Measurements from ENCODE around the gene DRGX.

Gene DRGX

DNA sequence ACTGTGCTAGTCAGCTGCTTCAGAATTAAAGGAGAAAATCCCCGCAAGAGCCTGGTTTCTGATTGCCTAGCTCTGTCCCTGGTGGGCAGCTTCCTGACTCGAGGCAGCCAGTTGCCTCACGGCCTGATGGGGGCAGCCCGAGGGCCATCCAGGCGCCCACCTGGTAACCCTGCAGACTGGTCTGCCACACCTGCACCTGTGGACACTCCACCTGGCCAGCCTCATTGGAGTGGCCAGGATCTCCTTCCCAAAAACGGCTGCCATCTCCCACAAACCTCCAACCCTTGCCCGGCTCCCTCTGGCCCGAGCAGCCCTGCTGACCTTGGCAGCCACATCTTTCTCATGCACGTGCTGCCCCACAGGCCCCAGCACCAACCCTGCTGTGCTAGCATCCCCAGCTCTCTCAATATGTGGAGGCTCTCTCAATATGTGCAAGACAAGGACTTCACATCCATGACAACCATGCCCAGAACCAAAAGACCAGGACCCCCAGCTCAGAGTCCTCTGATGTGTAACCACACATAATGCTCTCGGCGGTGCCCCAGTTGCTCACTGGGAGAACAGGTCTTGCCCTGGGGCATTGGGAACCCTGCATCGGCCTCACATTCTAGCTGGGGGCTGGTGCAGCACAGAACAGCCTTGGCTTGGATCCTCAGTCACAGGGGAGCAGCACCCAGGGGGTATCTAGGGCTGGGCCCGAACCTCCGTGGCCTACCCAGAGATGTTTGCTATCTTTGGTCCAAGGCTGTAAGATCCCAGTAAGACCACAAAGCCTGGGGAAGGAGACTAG lies 14.6 kb downstream of the DRGX start:
- no peak for DNase-seq

DNA sequence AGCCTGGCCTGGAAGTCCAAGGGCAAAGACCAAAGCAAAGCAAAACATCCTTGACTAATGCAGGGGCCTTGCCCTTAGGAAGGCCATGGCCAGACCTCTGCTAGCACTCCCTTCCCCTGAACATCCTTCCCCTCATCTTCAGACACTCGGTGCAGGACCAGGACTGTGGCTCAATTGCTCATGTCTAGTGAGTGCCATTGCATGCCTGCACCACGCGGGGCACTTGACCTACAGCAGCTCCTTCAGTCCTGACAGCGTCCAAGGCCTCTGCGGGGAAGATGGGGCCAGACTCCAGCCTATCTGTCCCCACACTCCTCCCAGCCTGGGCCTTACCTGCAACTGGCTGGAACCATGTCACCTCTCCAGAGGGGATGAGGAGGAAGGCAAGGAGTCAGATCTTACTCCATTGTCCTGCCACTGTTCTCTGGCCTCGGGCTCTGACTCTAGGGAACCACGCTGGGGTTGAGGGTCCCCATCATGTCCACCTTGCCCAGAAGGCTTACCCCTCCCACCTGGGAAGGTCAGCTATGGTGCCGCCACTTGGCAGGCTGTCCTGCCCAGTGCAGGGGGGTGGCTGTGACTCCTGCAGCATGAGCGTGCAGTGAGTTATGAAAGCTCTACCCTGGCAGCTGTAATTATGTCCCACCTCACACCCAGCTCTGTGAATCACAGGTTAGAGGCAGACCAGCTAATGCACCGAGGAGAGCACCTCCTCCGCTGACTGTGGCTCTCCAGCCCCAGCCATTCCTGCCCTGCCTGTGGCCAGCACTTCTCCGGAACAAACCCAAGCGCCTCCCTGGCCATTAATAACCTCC lies 16.1 kb downstream of the DRGX start:
- DNase-seq: peak; percentile 26

DNA sequence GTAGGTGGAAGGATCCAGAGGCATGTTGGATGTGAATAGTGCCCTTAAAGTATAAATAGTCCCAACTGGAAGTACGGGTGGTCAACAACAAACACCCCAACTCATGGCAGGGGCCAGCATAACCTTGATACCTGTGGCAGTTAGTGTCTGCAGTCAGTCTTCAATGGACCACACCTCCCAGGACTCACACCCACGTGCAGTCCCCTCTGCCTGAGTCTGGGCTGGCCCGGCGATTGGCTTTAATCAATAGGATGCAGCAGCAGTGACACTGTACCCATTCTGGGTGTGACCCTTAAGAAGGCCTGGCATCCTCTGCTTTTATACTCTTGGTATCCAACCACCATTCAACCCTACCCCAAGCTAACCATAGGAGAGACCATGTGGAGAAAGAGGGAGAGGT lies 18.6 kb downstream of the DRGX start:
- DNase-seq: no peak

DNA sequence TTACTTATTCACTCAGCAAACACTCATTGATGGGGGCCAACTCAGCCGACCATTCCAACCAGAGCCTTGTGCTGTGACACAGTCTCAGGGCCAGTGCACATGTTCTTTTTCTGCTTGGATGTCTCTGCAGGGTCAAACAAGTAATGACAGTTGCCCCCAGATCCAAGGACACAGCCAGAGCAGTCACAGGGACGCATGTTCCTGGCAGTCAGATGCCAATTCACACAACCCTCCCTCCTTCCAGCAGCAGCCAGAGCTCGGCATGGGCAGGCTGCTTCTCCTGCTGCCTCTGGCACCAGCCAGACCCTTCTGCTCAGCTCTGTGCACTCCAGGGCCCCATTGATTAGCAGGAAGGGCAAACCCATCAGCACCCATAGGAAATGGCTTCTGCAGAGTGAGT lies 20.3 kb downstream of the DRGX start:
- no peak for DNase-seq

DNA sequence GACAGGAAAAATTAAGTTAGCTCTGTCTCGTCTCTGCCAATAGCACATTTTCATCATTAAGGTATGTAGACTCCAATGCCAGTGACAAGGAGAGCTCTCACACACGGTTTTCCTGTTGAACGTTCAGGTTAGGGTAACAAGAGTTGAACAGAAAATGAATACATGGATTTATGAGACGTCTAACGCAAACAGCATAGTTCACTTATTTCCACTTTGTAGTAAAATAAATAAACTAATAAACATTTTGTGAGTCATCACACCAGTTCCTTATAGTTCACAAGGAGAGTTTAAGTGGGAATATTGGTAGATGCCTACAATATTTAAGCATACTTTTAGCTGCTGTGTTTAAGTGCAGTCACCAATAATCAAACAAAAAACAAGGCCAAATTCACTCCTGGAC lies 21.1 kb downstream of the DRGX start:
- DNase-seq: no peak

DNA sequence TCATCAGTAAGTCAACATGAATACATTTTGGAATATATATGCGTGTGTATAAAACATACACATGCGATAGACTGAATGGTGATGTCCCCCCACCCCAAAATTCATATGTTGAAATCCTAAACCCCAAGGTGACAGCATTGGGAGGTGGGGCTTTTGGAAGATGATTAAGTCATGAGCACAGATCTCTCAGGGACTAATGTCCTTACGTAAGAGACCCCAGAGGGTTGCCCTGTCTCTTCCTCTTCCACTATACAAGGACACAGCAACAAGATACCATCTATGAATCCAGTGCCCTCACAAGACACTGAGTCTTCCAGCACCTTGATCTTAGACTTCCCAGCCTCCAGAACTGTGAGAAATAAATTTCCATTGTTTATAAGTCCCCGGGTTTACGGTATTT lies 22.5 kb downstream of the DRGX start:
- DNase-seq: no peak

DNA sequence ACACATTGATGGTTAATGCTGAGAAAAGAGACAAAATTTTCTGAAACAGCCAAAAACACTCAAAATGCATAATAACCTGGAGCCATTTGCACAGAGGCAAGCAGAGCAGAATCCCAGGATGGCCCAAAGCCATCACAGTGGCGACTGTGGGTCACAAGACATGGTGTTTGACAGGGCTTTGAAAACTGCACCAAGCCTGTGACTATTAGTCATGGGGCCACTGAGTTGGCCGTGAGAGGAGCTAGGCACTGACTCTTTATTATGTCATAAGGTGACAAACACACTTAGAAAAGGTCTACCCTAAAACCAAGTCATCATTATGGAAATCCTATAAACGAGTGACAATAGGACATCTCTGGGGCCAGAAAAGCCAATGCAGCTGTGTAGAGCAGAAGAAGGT lies 23.9 kb downstream of the DRGX start:
- DNase-seq: no peak

DNA sequence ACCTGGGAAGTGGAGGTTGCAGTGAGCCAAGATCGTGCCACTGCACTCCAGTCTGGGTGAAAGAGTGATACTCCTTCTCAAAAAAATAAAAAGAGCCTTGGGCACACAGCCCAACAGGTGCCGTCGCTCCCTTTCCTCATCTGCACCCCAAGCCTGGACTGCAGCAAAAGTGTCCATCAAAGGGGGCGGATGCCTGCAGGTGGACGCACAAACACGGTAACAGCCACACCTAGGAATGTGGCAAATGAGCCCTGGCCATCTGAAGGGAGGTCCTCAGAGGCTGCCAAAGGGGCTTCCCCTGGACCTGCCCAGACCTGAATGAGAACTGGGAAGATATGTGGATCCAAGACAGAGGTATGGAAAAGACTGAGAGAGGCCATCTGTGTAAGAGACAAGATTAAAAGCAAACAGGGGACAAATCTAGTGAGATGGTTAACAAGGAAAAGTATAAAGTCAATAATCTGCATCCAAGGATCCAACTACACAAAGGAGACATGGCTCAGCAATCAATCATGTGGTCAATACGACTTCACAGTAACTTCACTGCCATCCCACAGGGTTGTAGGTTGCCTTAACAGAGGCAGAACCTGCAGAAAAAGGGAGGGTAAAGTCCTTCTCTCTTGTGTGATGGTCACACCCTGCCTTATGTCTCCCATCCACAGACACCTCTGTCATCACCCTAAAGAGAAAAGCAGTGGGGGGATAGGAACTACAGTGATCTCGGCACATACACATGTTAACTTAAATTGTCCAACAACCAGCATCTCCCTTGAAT lies 25.4 kb downstream of the DRGX start:
- no peak for DNase-seq

DNA sequence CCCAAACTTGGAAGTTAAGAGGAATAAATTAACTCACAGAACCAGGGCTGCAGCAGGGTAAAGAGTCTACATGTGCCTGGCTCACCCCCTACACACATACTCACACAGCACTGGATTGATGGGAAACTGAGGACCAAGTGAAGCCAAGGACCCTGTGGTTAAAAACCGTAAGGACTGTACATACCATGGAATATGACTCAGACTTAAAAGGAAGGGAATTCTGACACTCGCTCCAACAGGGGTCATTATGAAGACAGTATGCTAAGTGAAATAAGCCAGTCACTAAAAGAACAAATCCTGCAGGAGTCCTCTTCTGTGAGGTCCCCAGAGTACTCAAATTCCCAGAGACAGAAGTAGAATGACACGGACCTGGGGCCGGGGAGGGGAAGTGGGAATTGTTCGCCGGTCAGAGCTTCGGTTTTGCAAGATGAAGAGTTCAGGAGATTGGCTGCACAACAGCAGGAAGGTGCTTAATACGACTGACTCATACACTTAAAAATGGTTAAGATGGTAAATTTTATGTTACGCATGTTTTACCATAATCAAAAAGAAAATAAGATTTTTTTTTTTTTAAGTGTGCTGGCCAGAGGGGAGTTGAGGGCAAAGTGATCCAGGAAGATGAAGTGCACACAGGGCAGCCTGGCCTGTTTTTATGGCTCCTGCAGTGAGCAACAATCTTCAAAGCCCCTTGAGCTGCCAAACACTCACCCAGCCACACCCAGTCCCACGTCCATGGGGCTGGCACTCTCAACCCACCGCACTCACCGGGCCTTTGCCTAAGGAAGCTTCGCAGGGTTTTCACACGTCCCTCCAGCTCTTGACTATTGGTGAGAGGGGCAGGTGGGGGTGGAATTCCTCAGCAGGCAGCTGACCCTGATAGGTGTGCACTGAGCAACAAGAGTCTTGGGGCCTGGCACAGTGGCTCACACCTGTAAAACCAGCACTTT lies 26.4 kb downstream of the DRGX start:
- DNase-seq: no peak

DNA sequence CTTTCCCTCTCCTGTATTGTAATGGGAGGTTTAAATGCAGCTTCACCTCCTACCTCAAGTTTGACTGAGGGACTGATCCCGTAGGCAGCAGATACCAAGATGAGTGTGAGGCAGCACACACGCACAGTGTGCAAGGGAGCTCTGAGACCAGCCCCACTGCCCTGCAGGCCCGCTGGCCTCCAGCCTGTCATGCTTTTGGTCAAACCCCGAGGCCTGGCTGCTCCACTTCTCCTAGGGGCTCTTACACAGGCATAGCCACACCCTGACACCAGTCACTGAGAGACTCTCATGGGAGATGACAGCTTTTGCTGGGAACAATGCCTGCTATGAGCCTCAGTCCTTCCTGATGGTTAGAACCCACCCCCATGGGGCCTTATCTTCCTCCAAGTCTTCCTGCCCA lies 27.6 kb downstream of the DRGX start:
- DNase-seq: no peak

DNA sequence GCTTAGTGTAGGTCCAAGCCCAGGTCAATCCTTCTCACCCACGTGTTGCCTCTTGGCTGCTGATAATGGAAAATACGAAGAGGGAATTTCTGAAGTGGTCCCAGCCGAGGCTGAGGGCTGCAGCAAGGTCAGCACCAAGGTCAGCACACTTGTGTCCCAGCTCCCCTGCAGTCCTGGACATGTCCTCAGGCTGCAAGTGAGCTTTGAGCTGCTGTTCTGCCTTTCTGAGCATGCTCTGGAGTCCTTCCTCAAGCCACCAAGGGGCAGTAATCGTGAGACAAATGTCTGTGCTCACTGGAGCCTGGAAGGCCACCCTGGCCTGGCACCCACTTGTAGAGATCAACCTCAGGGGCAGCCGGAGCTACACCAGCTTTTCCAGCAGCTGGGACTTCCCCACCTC lies 28.3 kb downstream of the DRGX start:
- DNase-seq: peak; percentile 20

DNA sequence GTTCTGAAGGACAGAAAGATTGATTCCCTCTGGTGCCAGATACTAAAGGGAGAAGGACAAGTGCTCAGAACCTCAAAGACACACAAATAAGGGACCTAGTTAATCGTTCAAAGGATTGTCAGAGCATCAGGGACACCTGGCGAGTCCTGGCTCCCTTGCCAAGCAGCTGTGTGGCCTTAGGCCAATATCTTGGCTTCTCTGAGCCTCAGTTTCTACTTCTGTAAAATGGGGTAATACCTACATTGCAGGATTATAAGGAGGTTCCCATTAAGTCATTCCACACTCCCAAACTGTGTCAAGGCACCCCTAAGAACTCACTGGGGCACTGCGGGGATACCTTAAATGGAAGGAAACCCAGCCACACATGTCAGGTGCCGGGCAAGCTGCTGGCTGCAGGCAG lies 29.4 kb downstream of the DRGX start:
- no peak for DNase-seq

DNA sequence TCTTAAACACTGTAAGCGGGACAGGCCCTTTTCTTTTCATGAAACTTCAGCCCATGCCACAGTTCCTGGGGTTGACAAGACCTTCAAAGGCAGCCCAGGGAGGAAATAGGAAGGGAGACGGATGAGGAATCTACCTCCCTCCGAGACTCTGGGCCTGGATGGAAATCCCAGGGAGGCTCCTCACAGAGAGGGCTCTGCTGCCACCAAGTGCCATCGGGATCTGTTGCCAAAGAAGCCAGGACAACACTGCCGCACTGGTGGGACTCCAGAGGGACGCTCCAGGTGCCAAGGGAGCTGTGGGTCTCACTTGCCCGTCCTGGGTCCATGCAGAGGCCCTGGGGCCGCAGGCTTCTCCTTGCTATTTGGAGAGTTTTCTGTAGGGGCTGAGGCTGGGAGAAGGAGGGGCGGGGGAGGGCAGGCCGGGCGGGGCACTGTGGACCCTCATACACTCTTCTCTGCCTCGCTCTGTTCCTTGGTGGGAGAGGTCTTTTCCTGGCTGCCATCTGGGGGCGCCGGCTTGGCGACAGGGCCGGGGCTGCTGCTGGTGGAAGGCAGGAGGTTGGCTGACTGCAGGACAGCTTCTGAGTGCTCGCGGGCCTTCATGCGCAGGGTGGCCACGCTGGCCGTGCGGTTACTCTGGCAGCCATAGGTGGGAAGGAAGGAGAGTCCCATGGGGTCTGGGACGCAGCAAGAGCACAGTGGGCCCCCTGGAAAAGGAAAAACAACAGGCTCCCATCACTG lies 30.0 kb downstream of the DRGX start:
- no peak for DNase-seq

DNA sequence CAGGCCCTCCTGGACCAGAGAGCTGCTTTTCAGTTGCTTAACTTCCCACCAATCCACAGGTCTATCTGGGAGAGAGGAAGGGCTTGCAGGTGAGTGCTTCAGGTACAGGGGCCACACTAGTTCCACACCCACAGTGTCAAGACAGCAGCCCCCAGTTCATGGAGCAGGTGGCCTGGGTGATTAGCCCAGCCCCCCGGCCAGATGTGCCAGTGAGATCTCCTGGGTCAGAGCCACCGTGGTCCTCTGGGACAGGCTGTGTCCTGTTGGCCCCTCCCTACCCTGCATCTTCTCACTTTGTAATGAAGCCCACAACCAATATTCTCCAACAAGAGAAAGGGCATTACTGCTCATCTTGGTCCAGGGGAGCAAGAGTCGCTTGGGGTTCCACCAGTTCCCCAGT lies 30.6 kb downstream of the DRGX start:
- DNase-seq: no peak

DNA sequence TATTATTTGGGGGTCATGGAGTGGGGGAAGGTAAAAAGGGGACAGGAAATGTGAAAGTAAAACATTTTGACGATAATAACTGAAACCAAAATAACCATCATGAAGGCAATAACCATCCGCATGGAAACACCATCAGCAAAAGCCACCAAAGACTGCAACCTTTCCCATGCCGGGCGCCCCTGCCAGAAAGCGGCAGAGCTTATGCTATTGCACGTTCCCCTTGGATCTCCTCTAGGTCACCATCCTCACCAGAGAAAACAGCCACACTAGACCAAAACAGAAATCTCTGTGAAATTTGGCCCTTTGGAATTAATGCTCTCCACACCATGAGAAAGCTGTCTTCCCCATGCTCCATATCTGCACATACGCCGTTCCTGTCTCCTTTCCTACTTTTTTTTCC lies 31.1 kb downstream of the DRGX start:
- DNase-seq: no peak

DNA sequence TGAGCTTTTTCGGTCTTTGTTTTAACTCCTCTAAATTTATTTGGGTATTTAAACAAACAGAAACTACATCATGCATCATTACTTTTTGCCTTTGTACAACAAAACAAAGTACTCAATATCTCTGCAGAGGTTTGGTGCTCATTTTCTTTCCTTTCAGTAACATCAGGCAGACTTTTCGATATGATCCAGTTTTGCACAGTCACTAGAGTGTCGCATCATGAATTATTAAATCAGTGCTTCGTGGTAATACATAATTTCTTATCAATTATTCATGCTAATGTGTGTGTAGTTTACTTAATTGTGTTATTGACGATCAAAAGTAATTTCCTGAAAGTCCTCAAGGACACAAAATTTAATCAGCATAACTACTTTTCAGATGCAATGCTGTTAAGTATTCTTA lies 31.8 kb downstream of the DRGX start:
- DNase-seq: no peak

DNA sequence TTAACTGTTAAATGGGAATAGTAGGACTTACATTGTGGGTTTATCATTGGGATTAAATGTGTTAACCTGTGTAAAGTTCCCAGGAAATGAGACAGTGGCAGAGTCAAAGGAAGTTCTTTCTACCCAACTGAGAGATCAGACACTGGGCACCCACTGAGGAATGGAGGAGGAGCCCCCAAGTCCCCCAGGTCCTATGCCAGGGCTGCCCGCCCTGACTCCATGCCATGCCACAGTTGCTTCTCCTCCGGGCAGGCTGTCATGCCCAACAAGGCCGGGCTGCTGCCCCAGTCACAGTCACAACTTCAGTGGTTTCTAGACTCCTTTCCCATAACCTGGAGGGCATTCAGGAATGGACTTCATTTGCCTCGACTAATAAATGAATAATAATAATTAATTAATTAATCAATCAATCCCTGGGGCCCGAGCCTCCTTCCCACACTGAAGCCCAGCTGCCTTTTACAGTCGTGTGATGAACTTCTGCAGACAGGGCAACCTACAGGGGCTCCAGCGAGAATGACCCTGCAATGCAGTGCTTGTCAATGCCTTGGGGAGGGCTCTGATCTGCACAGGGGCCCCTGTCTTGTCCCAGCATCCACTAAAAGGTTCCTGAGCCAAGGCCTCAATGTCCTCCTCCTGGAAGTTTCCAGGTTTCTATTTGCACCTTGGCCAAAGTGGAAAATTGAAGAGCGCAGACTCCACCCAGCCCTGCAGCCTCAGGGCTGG lies 32.4 kb downstream of the DRGX start:
- no peak for DNase-seq

DNA sequence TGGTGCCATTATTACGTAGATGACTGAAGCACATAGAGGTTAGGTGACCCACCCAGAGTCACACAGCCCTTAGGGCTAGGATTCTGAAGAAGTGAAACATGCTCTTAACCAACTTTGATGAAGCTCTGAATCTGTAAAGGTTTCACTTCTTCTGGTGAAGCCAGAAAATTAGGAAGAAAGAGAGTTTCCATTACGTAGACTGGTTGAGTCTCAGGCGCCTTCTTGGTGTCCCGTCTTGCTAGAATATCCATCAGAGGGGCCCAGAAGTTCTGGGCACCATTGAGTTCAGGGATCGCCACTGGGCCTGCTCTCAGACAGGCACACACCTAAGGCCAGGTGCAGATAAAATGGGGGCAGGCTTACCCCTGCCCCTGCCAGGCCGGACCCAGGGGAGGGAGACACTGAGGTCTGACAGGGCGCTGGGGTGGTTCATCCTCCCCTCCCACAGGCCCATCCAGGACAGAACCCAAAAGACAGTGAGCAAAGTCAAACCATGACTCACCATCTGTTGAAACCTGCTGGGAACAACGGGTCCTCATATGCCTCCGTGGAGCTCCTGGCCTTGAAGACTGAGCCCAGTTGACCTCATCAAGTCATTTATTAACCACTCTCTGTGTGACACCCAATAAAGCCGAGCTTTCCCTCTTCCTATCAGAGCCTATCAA lies 33.2 kb downstream of the DRGX start:
- DNase-seq: no peak

DNA sequence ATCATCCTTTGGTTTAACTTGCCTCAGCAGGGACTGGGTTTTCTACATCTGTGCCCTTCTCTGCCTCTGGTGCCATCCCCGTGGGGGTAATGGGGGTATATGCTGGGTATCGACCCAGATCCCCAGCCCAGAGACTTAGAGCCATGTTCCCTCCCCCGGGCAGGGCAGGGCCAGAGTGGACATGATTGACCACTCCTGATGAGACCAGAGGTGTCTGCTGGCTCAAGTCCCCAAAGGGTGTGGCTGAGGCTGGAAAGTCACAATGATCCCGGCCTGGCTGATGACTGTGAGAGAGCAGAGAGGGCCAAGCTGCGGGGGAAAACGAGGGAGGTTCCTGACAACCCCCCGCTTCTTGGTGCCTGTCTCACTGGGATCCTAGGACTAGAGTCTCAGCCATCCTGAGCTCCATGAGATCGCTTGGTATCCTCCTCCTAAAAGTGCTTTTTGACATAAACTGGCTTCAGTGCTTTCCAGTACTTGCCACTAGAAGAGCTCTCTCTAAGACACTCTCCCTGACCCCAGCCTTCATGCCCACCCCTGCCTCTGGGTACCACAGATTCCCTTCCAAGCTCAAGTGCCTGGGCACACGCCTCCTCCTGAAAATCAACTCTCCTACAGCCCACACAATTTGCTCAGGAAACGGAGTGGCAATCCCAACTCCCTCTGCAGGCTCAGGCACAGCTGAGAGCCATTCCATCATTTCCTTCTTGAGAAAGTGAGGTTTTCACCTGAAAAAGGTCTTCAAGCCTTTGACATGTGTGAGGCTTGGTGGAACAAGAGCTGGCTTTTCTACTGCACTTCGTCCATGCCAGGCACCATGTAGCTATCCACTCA lies 33.9 kb downstream of the DRGX start:
- no peak for DNase-seq

DNA sequence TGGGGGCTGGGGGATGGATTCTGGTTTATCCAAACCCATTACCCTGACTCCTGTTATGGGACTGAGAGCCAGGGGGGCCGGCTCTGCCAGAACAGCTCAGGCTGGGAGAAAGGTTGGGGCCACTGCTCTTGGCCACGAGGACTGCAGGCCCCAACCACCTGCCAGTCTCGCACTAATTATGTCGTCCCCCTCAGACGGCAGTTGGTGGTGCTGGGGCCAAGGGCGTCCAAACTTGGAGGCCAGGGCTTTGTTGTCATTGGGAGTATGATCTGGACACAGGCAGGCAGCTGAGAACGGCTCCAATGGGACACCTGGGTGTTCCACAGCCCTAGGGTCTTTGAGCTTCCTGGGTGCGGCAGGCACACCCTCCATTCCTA lies 34.7 kb downstream of the DRGX start:
- DNase-seq: no peak
